Esophagus muscularis mucosa (tissue), 4 donors: ENCODE results near the gene CDX1. TPM values are rescaled to one million over a fixed set of nuclear protein-coding genes. Genes with fewer than 3 reads are reported as not detected.

ENCODE experiments used
- DNase-seq: peaks from one replicate; pipeline ENCODE4 v3.0.0-alpha.2; 2017; ENCODE audit errors: extremely low spot score
- H3K27ac ChIP-seq, 4 donors: fragments of 200-600 bp; sonication (generic); replicated peaks in 1 of 4; 1 replicate in 3 of 4; 2 replicates in 1 of 4; pipeline ENCODE4 v1.5.1; 2016 to 2019; ENCODE audit warnings: mild to moderate bottlenecking in 1 of 4
- H3K27me3 ChIP-seq, 4 donors: fragments of 200-600 bp; sonication (generic); one replicate each; pipeline versions ENCODE4 v1.5.1 to v1.6.0; 2016 to 2019
- H3K36me3 ChIP-seq, 4 donors: fragments of 200-600 bp; sonication (generic); one replicate each; pipeline ENCODE4 v1.5.1; 2016 to 2019
- H3K4me1 ChIP-seq, 4 donors: fragments of 200-600 bp; sonication (generic); one replicate each; pipeline ENCODE4 v1.5.1; 2016 to 2019
- H3K4me3 ChIP-seq, 4 donors: fragments of 200-600 bp; sonication (generic); 1 replicate in 2 of 4; 2 replicates in 2 of 4; pipeline ENCODE4 v1.5.1; 2016 to 2019; ENCODE audit warnings: mild to moderate bottlenecking in 4 of 4, moderate library complexity in 1 of 4
- H3K9me3 ChIP-seq, 4 donors: fragments of 200-600 bp; sonication (generic); 1 replicate in 3 of 4; 2 replicates in 1 of 4; pipeline ENCODE4 v1.5.1; 2016 to 2019
- EP300 ChIP-seq: sonication (generic); formaldehyde crosslinking; IDR thresholded peaks from one replicate; pipeline ENCODE4 v1.6.1; 2017; ENCODE audit warnings: antibody characterized with exemption
- POLR2A ChIP-seq: fragments of 450-650 bp; IDR thresholded peaks from one replicate; pipeline ENCODE4 v1.6.1; 2017; ENCODE audit warnings: antibody characterized with exemption, moderate library complexity, mild to moderate bottlenecking, low read depth
- POLR2AphosphoS5 ChIP-seq, 2 donors: sonication (generic); formaldehyde crosslinking; IDR thresholded peaks; one replicate each; pipeline ENCODE4 v1.6.1; 2017; ENCODE audit warnings: antibody characterized with exemption in 2 of 2
- WGBS: methylation state at CpG from one replicate; pipeline ENCODE4 v1.1.5; 2018; 5-methylcytosine and 5-hydroxymethylcytosine counted together
- intact Hi-C: fragments of 100-400 bp; cut with DNase I; formaldehyde crosslinking; loops from one replicate; pipeline ENCODE4 v1.15.1; 2023
- total RNA-seq, 4 donors: library from RNA; depleted of rRNA; stranded (reverse); fragments of >200 nt; gene quantifications; one replicate each; pipeline versions ENCODE4 v1.1.0 to v1.2.1, GENCODE V29; 2016
- TF ChIP-seq, protein P1 (sequence below), 3 experiments: fragments of 200-600 bp in 2 of 3; fragments of 450-650 bp in 1 of 3; sonication (generic) in 2 of 3; IDR thresholded peaks; one replicate each; pipeline ENCODE4 v1.5.1; 2017 to 2019; ENCODE audit warnings: antibody characterized with exemption in 3 of 3, mild to moderate bottlenecking in 2 of 3, moderate library complexity in 1 of 3

Gene CDX1
- total RNA-seq, 4 donors from 2014 or later, result 0.23 TPM; not detected in 3

DNA sequence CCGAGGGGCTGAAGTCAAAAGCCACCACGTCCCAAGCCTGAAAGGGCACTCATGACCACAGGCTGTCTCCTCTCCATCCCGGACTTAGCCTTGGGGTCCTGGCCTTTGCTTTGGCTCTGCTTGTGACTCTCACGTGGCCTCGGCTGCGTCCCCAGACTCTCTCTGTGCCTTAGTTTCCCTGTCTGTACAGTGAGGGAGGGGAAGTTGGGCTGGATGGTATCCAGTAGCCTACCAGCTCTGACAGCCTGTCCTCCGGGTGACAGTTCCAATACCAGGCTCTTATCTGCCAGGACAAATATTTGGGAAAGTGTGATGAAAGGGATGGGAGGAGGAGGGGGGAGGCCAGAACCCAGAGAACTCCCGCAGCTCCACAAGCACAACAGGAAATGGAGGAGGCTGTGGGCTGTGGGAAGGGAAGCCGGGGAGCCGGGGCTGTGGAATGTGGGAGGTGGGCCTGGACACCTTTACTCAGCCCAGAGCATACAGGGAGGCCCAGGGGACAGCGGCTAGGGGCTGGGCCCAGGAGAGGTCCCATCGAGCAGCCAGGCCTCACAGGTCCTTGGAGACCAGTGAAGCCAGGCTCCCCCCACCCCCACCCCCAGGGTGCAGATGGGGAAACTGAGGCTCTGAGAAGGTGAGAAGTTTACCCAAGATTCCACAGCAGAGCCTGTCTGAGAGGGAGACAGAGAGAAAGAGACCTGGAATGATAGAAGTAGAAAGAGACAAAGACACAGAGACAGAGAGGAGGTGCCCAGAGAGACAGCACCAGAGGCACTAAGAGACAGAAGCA, 29.2 kb upstream of the CDX1 start:
- intact Hi-C loops, result loop anchor here (10.0 kb wide), 1 partner anchor 307 kb away; the partner anchor contains the start of gene RPS14
- H3K36me3 ChIP-seq, result peaks cover 6 to 42% (median 32%) of the 10 kb centered on the region in 4 donors

DNA sequence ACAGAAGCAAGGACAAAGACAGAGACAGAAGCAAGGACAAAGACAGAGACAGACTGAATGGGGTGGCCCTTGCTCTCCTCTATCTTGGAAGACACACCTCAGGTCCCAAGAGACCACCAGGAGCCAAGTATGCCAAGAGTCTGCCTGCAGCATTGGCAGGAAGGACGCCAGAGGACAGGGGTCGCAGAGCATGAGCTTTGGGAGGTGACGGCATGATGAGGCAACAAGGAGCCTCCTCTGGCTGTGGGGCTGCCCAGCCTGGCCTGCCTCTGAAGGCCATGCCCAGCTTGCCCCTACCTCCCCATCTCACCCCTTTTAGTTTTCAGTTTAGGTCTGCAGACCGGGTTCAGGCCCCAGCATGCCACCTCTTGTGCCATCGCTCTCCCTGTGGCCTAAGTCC, 28.6 kb upstream of the CDX1 start:
- intact Hi-C loops, result loop anchor here (10.0 kb wide), 1 partner anchor 307 kb away; the partner anchor contains the start of gene RPS14
- TF ChIP-seq, protein P1, sequence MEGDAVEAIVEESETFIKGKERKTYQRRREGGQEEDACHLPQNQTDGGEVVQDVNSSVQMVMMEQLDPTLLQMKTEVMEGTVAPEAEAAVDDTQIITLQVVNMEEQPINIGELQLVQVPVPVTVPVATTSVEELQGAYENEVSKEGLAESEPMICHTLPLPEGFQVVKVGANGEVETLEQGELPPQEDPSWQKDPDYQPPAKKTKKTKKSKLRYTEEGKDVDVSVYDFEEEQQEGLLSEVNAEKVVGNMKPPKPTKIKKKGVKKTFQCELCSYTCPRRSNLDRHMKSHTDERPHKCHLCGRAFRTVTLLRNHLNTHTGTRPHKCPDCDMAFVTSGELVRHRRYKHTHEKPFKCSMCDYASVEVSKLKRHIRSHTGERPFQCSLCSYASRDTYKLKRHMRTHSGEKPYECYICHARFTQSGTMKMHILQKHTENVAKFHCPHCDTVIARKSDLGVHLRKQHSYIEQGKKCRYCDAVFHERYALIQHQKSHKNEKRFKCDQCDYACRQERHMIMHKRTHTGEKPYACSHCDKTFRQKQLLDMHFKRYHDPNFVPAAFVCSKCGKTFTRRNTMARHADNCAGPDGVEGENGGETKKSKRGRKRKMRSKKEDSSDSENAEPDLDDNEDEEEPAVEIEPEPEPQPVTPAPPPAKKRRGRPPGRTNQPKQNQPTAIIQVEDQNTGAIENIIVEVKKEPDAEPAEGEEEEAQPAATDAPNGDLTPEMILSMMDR (IDR thresholded peaks at IDR 0.05), result no peak
- TF ChIP-seq POLR2AphosphoS5 (IDR thresholded peaks at IDR 0.05) (no peak), EP300 (no peak), POLR2A (no peak)
- Histone ChIP-seq H3K36me3 (peaks cover 6 to 36% (median 29%) of the 10 kb centered on the region in 4 donors), H3K27me3 (no peaks in the 10 kb centered on the region), H3K27ac (peak overlapping the region; percentile 81 to 90 (median 83)), H3K4me1 (peaks cover 71 to 99% (median 90%) of the 10 kb centered on the region in 4 donors), H3K9me3 (no peaks in the 10 kb centered on the region), H3K4me3 (peak overlapping the region; percentile 18 to 46 (median 32))
- DNase-seq, result no peak
- WGBS, result 47% methylated on average over 4 of the region's 5 CpGs

More for the DNA sequence above, 29.2 kb upstream of the CDX1 start:
- Histone ChIP-seq H3K27me3 (no peaks in the 10 kb centered on the region), H3K4me1 (peaks cover 76 to 99% (median 90%) of the 10 kb centered on the region in 4 donors), H3K9me3 (no peaks in the 10 kb centered on the region), H3K4me3 (peak overlapping the region in 2 of 4 donors; percentile 12 to 46), H3K27ac (peak overlapping the region; percentile 81 to 90 (median 83))
- WGBS, result 26% methylated on average over 9 of the region's 12 CpGs
- DNase-seq, result no peak
- TF ChIP-seq EP300, result no peak

DNA sequence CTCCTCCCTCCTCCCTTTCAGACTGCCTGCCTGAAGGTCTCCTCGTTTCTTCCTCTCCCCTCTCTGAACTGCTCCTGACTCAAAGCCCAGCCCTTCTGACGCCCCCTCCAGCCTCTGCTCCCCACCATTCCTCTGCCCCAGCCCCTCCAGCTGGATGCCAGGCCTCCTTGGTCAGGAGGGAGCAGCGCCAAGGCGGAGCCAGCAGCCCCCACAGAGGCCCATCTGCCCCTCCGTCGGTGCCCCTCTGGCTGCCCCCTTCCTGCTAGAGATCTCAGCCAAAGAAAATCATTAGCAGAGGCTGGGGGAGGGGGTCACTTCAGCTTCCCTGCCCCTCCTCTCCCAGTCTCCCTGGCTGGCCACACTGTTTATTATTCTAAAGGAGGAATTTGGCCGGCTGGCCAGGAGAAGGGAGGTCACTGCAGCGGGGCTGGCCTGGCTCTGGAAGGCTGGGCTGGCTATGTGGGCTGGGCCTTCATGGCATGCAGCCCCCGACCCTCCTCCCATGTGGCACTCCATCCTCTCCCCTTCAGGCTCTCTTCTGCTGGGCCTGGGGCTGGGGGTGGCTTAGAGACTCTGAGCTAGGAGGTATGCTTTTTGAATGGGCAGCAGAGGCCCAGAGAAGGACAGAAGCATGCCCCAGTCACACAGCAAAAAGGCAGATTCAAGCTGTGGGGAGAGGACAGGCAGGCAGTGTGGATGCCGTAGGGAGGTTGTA, 27.9 kb upstream of the CDX1 start:
- peak overlapping the region; percentile 18 to 46 (median 32) for H3K4me3 ChIP-seq
- H3K4me1 ChIP-seq, result peaks cover 68 to 100% (median 93%) of the 10 kb centered on the region in 4 donors
- H3K9me3 ChIP-seq, result no peaks in the 10 kb centered on the region
- H3K27me3 ChIP-seq, result no peaks in the 10 kb centered on the region
- 41% methylated on average over 9 of the region's 10 CpGs for WGBS
- H3K36me3 ChIP-seq, result peaks cover 2 to 31% (median 21%) of the 10 kb centered on the region in 4 donors
- no peak for DNase-seq
- TF ChIP-seq, protein P1 (IDR thresholded peaks at IDR 0.05), result no peak
- peak; percentile 51 to 72 for TF ChIP-seq POLR2AphosphoS5 (IDR thresholded peaks at IDR 0.05)
- H3K27ac ChIP-seq, result peak overlapping the region; percentile 81 to 90 (median 83)
- intact Hi-C loops, result loop anchor here (10.0 kb wide), 1 partner anchor 306 kb away; the partner anchor contains the start of gene RPS14

DNA sequence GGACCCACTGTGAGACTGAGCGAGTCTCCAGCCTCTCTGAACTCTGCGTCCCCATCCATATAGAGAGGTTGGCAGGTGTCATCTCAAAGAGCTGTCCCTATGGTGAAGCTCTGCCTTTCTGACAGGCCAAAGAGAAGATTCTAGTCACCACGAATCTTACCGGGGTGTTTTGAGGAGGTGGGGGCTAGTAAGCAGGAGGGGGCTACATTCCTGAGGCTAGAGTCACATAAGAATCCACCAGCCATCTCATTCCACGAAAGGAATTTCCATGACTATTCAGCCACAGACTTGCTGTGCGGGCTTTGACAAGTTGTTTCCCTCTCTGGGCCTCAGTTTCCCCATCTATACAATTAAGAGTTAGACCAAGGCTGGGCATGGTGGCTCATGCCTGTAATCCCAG, 27.2 kb upstream of the CDX1 start:
- TF ChIP-seq EP300 (no peak), POLR2AphosphoS5 (IDR thresholded peaks at IDR 0.05) (no peak), POLR2A (no peak)
- TF ChIP-seq, protein P1 (IDR thresholded peaks at IDR 0.05), result no peak
- Histone ChIP-seq H3K4me3 (peak overlapping the region in 3 of 4 donors; percentile 28 to 46 (median 36)), H3K27me3 (no peaks in the 10 kb centered on the region), H3K27ac (peak overlapping the region; percentile 81 to 90 (median 83)), H3K4me1 (peaks cover 74 to 100% (median 96%) of the 10 kb centered on the region in 4 donors), H3K9me3 (no peaks in the 10 kb centered on the region), H3K36me3 (peaks cover 0 to 25% (median 15%) of the 10 kb centered on the region in 4 donors)
- DNase-seq, result no peak
- WGBS, result 45% methylated on average over 6 of the region's 6 CpGs
- intact Hi-C loops, result loop anchor here (10.0 kb wide), 1 partner anchor 305 kb away; the partner anchor contains the start of gene RPS14

DNA sequence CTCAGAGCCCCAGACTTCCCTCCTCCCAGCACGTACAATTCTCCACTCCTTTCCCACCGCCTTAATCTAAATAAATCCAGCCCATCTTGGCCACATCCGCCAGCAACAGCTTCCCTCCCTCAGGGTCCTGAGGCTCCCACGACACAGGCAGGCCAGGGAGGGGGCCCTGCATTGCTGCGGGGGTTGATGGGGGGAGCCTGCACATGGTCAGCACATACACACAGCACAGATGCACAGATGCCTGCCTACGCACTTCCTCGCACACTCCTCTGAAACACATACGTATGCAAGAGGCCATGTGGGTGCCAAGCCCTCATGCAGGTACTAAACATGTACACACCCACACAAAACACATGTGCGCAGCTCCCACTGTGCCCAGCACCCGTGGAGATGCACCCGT, 25.7 kb upstream of the CDX1 start:
- WGBS, result 44% methylated on average over 11 of the region's 11 CpGs
- Histone ChIP-seq H3K4me3 (peak overlapping the region in 1 of 4 donors; percentile 21), H3K27ac (peak overlapping the region; percentile 81 to 90 (median 83)), H3K36me3 (peaks cover 0 to 11% (median 2%) of the 10 kb centered on the region in 4 donors), H3K27me3 (no peaks in the 10 kb centered on the region), H3K4me1 (peaks cover 73 to 100% (median 100%) of the 10 kb centered on the region in 4 donors), H3K9me3 (no peaks in the 10 kb centered on the region)
- no peak for DNase-seq
- intact Hi-C loops, result no loop called here
- no peak for TF ChIP-seq POLR2A
- no peak for TF ChIP-seq EP300
- no peak for TF ChIP-seq POLR2AphosphoS5 (IDR thresholded peaks at IDR 0.05)
- TF ChIP-seq, protein P1 (IDR thresholded peaks at IDR 0.05), result no peak
